Adrenal gland (tissue), 19 donors: ENCODE measurements around the gene TAS2R4. TPM values are rescaled to one million over a fixed set of nuclear protein-coding genes. Genes with fewer than 3 reads are reported as not detected.

Experiments
- DNase-seq, 7 donors: peaks; one replicate each; pipeline ENCODE4 v3.0.0-alpha.2; 2019 to 2020
- H3K27ac ChIP-seq, 5 donors: fragments of 200-600 bp; sonication (generic) in 4 of 5; 1 replicate in 3 of 5; 2 replicates in 2 of 5; pipeline versions ENCODE4 v1.5.1 to v1.8.0; 2016 to 2020; ENCODE audit warnings: mild to moderate bottlenecking in 1 of 5
- H3K27me3 ChIP-seq: fragments of 200-600 bp; 2 replicates; pipeline ENCODE4 v1.8.0; 2021
- H3K36me3 ChIP-seq, 2 donors: fragments of 200-600 bp; replicated peaks in 1 of 2; 1 replicate in 1 of 2; 2 replicates in 1 of 2; pipeline versions ENCODE4 v1.5.1 to v1.8.0; 2018 to 2022
- H3K4me1 ChIP-seq, 2 donors: fragments of 200-600 bp; replicated peaks in 1 of 2; 1 replicate in 1 of 2; 2 replicates in 1 of 2; pipeline versions ENCODE4 v1.5.1 to v1.8.0; 2018 to 2021
- H3K4me3 ChIP-seq, 4 donors: fragments of 200-600 bp; sonication (generic) in 3 of 4; one replicate each; pipeline ENCODE4 v1.5.1; 2016 to 2018
- H3K9me3 ChIP-seq, 3 donors: fragments of 200-600 bp; sonication (generic) in 1 of 3; replicated peaks in 1 of 3; 1 replicate in 2 of 3; 2 replicates in 1 of 3; pipeline versions ENCODE4 v1.5.1 to v1.8.0; 2016 to 2021
- POLR2A ChIP-seq, 2 donors: fragments of 450-650 bp; IDR thresholded peaks; one replicate each; pipeline ENCODE4 v1.6.1; 2017; ENCODE audit warnings: antibody characterized with exemption in 2 of 2, mild to moderate bottlenecking in 2 of 2, moderate library complexity in 1 of 2
- WGBS, 4 donors: extraction: QIAGEN DNeasy Blood & Tissue Kit in 2 of 4; methylation state at CpG; one replicate each; pipeline versions ENCODE4 v1.1.5 to v1.1.7; 2013 to 2017; 5-methylcytosine and 5-hydroxymethylcytosine counted together
- intact Hi-C, 2 donors: fragments of 100-400 bp; cut with DNase I; formaldehyde crosslinking; loops; one replicate each; pipeline versions ENCODE4 v1.14.1 to v1.15.0; 2022 to 2023
- long read RNA-seq, 10 donors: library from polyadenylated mRNA in 3 of 10; unstranded in 2 of 10; stranded (forward) in 1 of 10; transcript quantifications; one replicate each; pipeline ENCODE4 v2.0.0 and lab custom pipeline, GENCODE V29; 2021 to 2026
- polyA plus RNA-seq, 3 donors: library from polyadenylated mRNA; stranded (reverse); fragments of 200-250 nt in 2 of 3; fragments of 350-450 nt in 1 of 3; fragmentation: Illumina TruSeq in 1 of 3; extraction: RNeasy Lipid Tissue Mini Kit (QIAGEN cat#74804) in 1 of 3; gene quantifications; one replicate each; pipeline ENCODE4 v1.2.3, GENCODE V29; 2013 to 2014
- total RNA-seq, 9 donors: library from RNA; depleted of rRNA in 4 of 9; stranded (reverse); fragments of >200 nt in 4 of 9; fragments of 120-200 nt in 1 of 9; fragmentation: NEBNext Ultra II Directional in 1 of 9; extraction: Animal tissue kit (Norgen Biotek cat#: 25700) in 1 of 9; gene quantifications; one replicate each; pipeline versions ENCODE4 v1.1.0 to v1.2.4, GENCODE V29; 2013 to 2023
- TF ChIP-seq, protein P1 (sequence below), 6 experiments: fragments of 450-650 bp in 4 of 6; fragments of 200-600 bp in 2 of 6; sonication (generic) in 1 of 6; IDR thresholded peaks; 1 replicate in 5 of 6; 2 replicates in 1 of 6; pipeline versions ENCODE4 v1.5.1 to v1.8.0; 2016 to 2021; ENCODE audit warnings: antibody characterized with exemption in 6 of 6, mild to moderate bottlenecking in 2 of 6, moderate library complexity in 1 of 6
- donor health status: healthy with polysubstance abuse.
- donor health status: Bipolar disorder and iron deficiency.
- donor health status: DM: yes; HTN: yes; CAD: no.
- donor health status: DM: no; HTN: no; CAD: no.
- donor health status: DM: no; HTN: no; CAD: no.
- donor health status: DM: yes; HTN: yes; CAD: no.

The TAS2R4 gene, protein sequence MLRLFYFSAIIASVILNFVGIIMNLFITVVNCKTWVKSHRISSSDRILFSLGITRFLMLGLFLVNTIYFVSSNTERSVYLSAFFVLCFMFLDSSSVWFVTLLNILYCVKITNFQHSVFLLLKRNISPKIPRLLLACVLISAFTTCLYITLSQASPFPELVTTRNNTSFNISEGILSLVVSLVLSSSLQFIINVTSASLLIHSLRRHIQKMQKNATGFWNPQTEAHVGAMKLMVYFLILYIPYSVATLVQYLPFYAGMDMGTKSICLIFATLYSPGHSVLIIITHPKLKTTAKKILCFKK
- 1 to 10 TPM in 2 of 9 donors, under 1 TPM in 6, not detected in 1; 0.22 to 5.2 (median 0.47) TPM for total RNA-seq
- polyA plus RNA-seq: under 1 TPM; 0.24 to 0.56 (median 0.31) TPM
- long read RNA-seq, donor 1, partial matches to known transcripts: 0 of 2 reads
- long read RNA-seq, donor 1, other reads (novel, unspliced or antisense): 0 of 2 reads
- long read RNA-seq, donor 2, partial matches to known transcripts: 0 of 2 reads
- long read RNA-seq, donor 2, other reads (novel, unspliced or antisense): 0 of 2 reads
- long read RNA-seq, donor 3, partial matches to known transcripts: 0 of 1 reads
- long read RNA-seq, donor 3, other reads (novel, unspliced or antisense): 0 of 1 reads
- long read RNA-seq, donor 4: 0 reads
- long read RNA-seq, donor 5: 0 reads
- long read RNA-seq, donor 6: 0 reads
- long read RNA-seq, donor 7: 0 reads
- long read RNA-seq, donor 8: 0 reads
- long read RNA-seq, donor 9, partial matches to known transcripts: 0 of 1 reads
- long read RNA-seq, donor 9, other reads (novel, unspliced or antisense): 0 of 1 reads
- long read RNA-seq, donor 10, partial matches to known transcripts: 0 of 1 reads
- long read RNA-seq, donor 10, other reads (novel, unspliced or antisense): 0 of 1 reads

DNA sequence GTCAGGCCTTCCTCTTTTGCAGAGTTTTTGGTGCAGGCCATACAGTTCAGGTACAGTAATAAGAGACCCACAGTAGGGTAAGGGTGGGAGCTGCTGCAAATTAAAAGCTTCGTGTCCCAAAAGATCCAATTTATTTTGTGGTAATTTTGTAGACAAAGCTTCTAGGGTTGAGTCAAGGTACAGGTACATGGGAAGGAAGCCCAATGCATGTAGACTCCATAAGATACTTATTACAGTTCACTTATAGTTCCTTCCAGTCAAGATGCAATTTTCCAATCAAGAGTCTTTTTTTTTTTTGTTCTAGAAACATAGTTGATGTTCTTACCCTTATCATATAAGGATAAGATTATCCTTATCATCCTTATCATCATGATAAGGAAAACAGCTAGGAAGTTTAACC, at the start of gene TAS2R4:
Gene TAS2R4 (plus strand): TSS at position 301 of the 400 bp plus-strand sequence. CDS start 1,815 bp downstream, outside the sequence.
- peaks cover 0 to 4% of the 10 kb centered on the region in 2 donors for H3K36me3 ChIP-seq
- no peaks in the 10 kb centered on the region for H3K27me3 ChIP-seq
- no peak within 1 kb of the TSS for H3K27ac ChIP-seq
- TF ChIP-seq POLR2A (IDR thresholded peaks at IDR 0.05): no peak
- TF ChIP-seq, protein P1, sequence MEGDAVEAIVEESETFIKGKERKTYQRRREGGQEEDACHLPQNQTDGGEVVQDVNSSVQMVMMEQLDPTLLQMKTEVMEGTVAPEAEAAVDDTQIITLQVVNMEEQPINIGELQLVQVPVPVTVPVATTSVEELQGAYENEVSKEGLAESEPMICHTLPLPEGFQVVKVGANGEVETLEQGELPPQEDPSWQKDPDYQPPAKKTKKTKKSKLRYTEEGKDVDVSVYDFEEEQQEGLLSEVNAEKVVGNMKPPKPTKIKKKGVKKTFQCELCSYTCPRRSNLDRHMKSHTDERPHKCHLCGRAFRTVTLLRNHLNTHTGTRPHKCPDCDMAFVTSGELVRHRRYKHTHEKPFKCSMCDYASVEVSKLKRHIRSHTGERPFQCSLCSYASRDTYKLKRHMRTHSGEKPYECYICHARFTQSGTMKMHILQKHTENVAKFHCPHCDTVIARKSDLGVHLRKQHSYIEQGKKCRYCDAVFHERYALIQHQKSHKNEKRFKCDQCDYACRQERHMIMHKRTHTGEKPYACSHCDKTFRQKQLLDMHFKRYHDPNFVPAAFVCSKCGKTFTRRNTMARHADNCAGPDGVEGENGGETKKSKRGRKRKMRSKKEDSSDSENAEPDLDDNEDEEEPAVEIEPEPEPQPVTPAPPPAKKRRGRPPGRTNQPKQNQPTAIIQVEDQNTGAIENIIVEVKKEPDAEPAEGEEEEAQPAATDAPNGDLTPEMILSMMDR (IDR thresholded peaks at IDR 0.05): no peak
- no peaks in the 10 kb centered on the region for H3K4me1 ChIP-seq
- intact Hi-C loops: no loop called here
- no peak within 1 kb of the TSS for H3K4me3 ChIP-seq
- no peaks in the 10 kb centered on the region for H3K9me3 ChIP-seq
- no peak for DNase-seq
- WGBS, 4 donors: 95 to 100% (median 98%) methylated on average over 1 of the region's 1 CpG

DNA sequence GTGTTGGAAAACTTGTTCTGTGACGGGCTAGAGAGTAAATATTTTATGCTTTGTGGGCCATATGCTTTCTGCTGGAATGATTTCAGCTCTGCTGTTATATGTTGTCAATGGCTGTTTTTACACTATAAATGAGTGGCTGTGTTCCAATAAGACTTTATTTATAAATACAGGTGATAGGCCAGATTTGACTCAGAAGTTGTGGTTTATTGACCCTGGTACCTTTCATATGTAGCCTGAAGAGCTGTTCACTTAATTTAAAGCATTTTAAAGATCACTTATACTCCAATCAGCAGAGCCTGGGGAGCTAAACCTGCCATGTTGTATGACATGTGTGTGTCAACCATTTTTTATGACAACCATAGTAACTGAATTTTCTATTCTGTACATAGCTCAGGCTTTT, 47.5 kb upstream of the TAS2R4 start:
- no peaks in the 10 kb centered on the region for H3K27me3 ChIP-seq
- H3K27ac ChIP-seq: no peak overlapping the region
- DNase-seq: no peak
- WGBS, 4 donors: 94 to 100% (median 94%) methylated on average over 1 of the region's 1 CpG
- no peaks in the 10 kb centered on the region for H3K36me3 ChIP-seq
- no peaks in the 10 kb centered on the region for H3K4me1 ChIP-seq
- intact Hi-C loops: no loop called here
- TF ChIP-seq POLR2A (IDR thresholded peaks at IDR 0.05): no peak
- TF ChIP-seq, protein P1 (IDR thresholded peaks at IDR 0.05): no peak
- H3K9me3 ChIP-seq: no peaks in the 10 kb centered on the region
- H3K4me3 ChIP-seq: no peak overlapping the region

DNA sequence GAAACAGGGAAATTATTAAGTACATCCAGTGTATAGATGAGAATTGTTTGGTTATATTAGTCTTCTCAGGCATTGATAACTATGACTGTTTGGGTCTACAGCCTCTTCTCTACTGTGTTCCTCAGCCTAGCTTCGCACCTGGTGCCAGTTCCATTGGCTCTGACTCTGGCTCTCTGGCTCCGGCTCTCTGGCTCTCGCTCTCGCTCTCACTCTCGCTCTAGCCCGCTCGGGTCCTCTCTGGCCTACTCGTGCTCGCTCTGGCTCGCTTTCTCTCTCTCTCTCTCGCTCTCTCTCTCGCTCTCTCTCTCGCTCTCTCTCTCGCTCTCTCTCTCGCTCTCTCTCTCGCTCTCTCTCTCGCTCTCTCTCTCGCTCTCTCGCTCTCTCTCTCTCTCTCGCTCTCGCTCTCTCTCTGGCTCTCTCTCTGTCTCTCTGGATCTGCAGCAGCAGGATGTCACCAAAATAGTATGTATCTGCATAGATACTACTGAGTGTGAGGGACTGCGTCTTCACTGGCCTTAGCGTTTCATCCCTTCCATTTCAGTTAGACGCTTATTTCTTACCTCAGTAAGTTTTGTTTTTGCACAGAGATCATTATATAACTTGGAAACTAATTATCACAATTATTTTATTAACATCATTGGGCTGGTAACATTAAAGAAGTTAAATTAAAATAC, 44.9 kb upstream of the TAS2R4 start:
- WGBS, 4 donors: 66 to 81% (median 76%) methylated on average over 23 to 24 of the region's 24 CpGs
- Histone ChIP-seq H3K9me3 (no peaks in the 10 kb centered on the region), H3K27ac (no peak overlapping the region), H3K4me3 (no peak overlapping the region), H3K27me3 (no peaks in the 10 kb centered on the region), H3K4me1 (no peaks in the 10 kb centered on the region), H3K36me3 (no peaks in the 10 kb centered on the region)
- DNase-seq: peak in 3 of 7 donors; percentile 28 to 46 (median 31)
- intact Hi-C loops: no loop called here
- TF ChIP-seq POLR2A (IDR thresholded peaks at IDR 0.05): no peak
- TF ChIP-seq, protein P1 (IDR thresholded peaks at IDR 0.05): peak in 1 of 6 experiments; percentile 21
